Stimulated activated CD8-positive, alpha-beta memory T cell treated with anti-CD3 and anti-CD28 coated beads, Interleukin-4, amount 100 ng/mL, for 24 hours (primary cell): Measurements from ENCODE around the gene BAIAP2.
"Not testable (repeated sequence)": the region's sequence is repeated elsewhere in the genome, so short reads cannot be mapped to it uniquely, and the experiment has no call there.

ENCODE experiments used
- DNase-seq: peaks from one replicate; pipeline ENCODE4 v3.0.0-alpha.2; 2020; ENCODE audit warnings: low read depth

The BAIAP2 gene

DNA sequence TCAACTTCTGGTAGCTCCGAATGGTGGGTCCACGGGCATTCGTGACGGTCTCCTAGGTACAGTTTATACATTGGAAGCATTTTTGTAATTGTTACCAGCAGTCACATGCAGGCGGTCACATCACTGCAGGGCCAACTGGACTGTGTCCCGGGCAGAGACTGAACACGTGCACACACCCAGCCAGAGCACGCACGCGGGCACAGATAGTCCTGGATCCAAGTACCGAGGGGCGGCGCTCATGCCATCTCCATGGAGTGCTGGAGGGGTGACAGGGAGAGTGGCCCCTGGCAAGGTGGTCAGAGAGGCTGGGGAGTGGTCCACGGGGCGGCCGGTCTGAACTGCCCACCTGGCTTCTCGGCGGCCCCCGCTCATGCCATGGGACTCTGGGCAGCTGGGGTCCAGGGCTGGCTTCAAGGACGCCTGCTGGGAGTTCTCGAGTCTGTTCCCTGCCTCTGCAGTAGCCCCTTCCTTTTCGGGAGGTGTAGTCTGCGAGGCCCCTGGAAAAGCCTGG is 34.2 kb downstream of the BAIAP2 start:
- no peak for DNase-seq

DNA sequence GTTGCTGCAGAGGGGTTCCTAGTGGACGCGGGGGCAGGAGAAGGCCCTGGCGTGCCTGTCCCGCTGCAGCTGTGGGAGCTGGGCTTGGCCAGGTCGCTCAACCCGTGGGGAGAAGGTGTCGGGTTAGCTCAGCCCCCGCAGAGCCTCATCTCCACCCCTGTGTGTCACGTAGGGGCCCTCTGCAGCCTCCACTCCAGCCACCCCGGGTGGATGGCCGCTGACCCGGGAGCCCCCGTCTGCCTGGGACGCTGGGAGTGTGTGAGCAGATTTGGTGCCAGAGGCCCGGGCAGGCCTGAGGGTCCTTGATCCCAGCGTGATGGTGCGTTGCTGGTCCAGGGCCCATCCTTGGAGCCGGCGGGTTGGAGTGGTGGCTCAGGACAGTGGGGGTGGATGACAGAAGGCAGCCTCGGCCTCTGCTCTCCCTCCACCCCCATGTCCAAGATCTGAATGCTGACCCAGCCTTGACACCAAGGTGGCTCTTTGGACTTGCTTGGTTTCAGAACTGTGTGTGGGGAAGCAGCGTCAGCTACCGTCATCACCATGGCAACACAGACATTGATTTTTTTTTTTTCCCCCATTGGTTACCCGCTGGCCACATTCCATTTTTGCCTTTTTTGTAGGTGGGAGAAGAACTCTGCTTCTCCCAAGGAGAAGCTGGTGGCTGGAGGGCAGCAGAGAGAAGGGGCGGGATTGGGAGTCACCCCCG is 35.7 kb downstream of the BAIAP2 start:
- DNase-seq = no peak

DNA sequence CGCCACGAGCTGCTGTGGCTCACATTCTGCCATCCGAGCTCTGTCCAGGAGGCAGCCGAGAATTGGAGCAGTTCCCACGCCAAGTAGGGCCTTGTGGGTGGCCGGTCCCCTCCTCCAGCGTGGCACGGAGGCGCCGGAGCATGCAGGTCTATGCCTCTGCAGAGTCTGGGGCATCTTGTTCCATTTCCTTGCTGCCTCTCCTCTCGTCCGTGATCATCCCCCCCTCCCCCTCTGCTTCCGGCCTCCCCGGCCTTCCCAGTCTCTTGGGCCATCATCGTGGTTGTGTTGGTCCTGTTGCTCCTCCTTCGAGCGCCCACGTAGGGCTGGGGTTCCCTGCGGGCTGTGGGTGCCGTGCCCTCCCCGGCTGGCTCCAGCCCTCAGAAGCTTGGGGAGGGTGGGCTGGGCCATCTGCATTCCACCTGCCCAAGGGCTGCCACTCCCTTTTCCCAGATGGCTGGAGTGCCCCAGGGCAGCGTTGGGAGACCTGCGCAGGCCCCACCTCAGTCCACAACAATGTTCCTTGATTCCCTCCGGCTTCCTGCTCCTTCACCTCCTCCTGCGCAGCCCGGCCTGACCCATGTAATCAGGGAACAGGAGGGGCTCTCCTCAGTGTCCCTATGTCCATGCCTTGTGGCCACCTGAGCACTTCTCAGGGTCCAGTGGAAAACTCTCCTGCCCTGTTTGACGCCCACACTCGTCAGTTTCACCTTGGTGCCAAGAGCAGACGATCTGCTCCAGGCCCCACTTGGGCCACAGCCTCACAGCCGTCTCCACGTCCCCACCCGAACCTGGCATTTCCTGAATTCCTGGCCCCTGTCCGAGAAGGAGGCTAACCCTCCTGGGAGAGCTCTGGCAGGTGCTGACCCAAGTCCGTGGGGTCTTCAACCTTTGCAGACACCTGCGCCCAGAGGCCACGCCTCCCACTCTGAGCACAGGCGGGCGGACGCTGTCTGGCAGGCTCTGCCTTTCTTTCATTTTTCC is 37.1 kb downstream of the BAIAP2 start:
- DNase-seq = no peak

DNA sequence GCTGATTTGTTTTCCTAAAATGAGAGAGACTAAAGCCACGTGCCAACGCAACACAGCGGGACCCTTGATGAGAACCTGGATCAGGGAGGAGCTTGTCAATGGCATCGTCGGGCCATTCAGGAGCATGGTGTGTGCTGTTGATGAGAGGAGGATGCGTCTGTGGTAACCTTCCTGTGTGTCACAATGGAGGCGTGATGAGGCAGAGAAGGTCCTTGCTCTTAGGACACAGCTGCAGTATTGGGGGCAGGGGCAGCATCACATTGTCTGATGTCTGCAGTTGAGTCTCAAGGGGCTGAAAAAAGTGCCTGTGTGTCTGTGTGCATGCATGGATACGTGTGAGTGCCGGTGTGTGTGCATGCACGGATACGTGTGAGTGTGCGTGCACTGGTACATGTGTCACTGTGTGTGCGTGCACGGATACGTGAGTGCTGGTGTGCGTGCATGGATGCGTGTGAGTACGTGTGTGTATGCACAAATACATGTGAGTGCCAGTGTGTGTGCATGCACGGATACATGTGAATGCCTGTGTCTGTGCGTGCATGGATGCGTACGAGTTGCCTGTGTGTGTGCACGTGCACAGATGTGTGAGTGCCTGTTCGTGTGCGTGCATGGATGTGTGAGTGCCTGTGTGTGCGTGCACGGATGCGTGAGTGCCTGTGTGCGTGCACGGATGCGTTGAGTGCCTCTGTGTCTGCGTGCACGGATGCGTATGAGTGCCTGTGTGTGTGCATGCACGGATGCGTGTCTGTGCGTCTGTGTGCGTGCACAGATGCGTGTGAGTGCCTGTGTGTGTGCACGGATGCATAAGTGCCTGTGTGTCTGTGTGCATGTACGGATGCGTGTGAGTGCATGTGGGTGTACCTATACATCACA is 39.3 kb downstream of the BAIAP2 start:
- DNase-seq = no peak

DNA sequence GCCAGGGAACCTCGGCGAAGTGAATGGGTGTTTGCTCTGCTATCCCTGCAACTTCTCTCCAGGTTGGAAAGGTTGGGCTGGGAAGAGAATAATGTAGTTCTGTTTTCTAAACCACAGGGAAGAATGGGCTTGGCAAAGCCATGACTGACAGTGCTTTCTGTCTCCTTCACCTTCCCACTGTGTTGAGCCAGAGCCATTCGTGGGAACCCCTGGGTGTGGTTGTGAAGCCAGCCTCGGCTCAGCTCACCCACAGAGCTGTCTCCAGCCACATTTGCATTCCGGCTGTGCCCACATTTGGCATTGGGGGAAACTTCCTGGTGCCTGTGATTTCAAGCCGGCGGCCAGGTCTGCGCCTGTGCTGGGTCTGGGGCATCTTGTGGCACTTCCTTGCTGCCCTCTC is 39.9 kb downstream of the BAIAP2 start:
- no peak for DNase-seq

DNA sequence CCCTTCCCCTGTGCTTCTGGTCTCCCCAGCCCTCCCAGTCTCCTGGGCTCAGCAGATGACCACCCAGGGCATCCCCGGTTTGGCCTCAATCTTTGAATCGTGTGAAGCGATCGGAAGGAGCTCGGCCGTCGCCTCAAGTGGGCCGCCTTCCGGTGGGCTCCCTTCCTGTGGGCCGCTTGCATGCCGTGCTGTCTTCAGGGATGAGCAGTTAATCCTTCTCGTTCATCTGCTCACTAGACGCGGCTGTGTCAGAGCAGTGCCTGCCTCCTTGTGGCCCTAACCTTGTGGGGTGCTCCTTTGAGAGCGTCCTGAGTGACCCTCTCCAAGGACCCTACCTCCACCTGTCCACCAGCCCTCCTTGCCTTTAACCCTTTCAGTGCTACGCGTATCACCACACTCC is 40.4 kb downstream of the BAIAP2 start:
- DNase-seq = no peak

DNA sequence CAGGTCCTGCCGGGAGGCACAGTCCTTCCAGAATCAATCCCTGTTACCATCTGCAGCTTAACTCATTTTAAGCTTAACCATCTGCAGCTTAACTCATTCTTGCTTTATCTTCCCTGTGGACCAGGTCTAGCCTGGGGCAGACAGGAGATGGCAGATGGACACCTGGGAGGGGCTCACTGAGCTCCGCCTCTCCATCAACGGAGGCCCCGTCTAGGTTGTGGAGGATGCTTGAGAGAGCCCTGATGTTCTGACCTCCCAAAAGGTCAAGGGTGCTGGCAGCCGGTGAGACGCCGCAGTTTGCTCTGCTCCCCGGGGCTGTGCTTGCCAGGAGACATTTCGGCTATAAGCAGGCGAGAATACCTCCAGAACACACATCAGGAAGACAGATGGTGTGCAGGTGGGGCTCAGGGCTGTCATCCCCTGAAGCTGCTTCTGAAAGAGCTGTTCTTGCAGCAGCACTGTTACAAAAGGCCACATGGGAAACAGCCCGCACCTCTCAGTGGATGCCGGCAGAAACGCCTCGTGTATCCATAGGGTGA is 41.3 kb downstream of the BAIAP2 start:
- DNase-seq = no peak

DNA sequence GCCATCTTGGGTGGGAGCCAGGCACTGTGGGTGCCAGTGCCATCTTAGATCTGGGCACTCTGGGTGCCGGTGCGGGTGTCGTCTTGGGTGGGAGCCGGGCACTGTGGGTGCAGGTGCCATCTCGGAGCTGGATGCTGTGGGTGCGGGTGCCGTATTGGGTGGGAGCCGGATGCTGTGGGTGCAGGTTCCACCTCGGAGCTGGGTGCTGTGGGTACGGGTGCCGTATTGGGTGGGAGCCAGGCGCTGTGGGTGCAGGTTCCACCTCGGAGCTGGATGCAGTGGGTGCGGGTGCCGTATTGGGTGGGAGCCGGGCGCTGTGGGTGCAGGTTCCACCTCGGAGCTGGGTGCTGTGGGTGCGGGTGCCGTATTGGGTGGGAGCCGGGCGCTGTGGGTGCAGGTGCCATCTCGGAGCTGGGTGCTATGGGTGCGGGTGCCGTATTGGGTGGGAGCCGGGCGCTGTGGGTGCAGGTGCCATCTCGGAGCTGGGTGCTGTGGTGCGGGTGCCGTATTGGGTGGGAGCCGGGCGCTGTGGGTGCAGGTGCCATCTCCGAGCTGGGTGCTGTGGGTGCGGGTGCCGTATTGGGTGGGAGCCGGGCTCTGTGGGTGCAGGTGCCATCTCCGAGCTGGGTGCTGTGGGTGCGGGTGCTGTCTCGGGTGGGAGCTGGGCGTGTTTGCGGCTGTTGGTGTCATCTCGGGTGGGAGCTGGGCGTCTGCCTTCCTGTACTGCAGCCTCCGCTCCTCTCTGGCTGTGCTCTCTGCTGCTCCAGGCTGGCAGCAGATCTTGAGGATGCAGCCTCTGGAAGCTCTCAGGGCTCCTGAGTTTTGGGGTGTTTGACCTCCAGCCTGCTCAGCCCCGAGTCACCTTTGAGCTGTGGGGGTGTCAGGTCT is 43.3 kb downstream of the BAIAP2 start:
- DNase-seq = not testable (repeated sequence)

DNA sequence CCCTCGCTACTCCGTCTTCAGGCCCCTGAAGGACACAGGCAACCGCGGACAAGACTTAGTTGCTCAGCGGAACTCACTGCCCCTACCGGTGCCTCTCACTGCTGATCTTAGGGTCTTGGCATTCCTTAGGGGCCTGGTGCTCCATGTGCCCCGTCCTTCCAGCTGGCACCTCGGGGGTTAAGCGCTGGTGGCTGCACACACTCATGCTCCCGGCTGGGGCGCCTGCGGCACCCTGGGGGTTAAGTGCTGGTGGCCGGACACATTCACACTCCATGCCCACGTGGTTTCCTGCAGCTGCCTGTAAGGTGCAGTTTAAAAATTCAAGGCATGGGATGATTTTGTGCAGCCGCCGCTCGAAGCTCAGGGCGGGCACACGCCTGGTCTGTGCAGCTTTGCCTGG is 45.1 kb downstream of the BAIAP2 start:
- no peak for DNase-seq

DNA sequence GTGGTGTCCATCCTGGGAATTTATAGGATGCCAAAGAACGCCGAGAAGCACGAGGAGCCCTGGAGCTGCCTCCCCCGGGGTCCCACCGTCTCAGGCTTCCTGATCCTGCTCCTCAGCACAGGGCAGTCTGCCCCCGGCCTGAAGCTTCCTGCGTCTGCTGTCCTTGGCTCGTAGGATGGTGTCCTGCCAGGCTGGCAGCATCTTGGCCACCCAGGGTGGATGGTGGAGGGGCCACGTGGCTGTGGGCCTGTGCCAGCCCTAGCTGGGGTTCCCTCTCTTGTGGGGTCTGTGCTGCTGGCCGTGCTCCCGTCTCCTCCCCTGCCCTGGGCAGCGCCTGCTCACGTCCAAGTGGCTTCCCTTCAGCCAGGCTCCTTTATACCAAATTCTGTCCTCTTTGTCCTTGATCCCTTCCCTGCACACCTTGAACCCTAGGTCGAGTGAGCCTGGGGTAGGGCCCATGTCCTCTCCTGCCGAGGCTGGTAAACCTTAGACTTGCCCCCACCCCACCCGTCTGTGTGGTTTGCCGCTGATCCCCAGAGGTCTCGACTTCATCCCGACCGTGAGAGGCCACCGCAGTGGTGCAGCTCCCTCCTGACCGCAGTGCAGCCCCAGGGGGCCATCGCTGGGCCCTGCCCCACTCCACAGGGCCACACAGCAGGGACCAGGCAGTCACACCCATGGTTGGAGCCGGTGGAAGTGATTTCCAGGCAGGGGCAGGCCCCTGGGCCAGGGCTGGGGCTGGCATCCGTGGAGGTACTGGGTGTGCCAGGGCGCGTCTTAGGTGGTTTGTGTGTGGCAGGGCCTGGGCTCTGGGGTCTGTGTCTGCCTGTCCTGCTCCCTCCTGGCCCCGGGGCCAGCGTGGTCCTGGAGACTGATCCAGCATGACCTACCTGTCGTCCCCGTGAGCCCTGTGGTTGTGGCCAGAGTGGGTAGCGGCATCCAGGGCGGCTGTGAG is 46.5 kb downstream of the BAIAP2 start:
- no peak for DNase-seq

DNA sequence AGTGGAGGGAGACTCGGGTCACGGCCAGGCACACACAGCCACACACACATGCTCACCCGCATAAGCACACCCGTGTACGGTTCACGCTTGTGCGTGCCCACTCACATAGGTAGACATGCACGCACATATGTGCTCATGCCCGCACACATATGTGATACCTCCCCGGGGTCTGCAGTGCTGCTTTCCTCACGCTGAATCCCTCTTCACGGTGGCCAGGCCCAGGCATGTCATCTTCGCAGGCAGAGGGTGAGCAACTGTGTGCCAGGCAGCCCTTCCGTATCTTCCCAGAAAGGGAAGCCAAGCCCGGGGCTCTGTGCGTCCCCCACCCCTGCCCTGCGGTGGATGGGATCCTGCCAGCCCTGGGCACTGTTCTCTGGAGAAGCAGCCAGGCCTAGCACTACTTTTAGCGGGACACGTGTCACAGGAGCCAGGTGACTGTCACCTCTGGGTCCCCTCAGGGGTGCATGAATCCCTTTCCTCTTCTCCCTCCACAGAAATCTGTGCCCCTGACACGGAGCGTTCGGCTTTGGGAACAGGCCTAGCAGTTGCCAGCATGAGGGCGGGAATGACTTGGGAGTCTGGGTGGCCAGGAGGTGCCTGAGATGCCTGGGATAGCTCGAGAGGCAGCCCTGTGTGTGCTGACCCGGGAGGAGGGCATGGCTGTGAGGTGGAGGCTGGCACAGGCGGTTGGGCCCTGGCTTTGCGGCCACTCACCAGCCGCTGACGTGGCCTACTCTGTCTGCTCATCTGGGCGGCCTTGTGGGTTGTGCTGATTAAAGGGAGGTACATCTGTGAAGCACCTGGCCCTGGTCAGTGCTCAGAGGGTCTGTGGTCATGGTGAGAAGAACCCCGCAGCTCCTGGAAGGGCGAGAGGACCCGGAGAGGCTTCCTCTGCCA is 47.5 kb downstream of the BAIAP2 start:
- DNase-seq = no peak

DNA sequence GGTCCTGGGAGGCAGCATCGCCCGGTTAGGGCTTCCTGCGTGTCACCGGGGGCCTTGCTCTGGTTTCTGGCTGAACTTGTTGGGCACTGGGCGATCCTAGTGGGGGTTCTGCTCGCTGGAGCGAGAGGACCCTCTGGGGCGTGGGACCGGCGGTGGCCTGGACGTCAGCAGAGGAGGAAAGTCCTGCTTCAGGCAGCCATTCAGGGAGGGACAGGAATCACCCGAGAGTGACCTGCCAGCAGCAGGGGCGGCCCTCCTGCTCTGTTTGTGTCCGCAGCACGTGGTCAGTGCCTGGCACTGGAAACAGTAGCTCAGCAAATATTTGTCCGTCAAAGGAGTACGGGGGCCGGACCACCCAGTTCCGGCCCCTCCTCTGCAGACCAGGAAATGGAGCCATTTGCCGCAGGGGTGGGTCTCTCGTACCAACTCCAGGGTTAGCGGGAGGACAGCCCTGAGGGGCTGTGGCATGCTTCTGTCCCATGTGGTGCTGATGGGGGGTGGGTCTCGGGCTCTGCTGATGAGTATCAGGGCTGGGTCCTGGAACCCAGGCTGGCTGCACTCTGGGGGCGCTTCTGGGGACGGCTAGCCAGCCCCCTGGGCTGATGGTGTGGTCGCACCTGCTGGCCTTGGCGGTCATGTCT is 48.3 kb downstream of the BAIAP2 start:
- no peak for DNase-seq

DNA sequence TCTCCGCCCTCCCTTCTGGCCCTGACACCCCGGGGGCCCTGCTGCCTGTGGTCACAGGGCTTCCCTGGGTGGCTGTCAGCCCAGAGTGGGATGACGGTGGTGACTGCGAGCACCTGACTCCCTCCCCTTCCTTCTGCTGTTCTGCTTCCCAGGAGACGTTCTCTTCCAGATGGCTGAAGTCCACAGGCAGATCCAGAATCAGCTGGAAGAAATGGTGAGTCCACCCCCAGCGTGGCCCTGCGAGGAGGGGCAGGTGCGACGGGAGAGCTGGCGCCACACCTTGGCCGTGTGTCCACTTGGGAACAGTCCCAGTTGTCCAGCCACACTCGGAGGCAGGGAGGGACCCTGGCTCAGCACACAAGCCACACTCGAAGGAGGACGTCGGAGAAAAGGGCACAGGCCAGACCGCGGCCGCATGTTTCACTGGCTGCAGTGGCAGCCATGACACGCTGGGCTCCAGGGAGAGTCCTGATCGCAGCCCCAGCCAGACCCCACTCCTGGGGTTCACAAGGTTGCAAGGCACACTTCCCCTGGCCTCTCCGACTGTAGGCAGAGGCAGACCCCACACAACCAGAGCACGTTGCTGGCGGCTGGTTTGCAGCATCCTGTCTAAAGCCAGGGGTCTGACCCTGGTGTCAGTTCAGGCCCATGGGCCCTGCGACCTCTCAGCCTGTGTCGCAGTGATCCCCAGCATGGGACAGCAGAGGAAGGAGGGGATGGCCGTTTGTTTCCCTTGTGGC is 49.9 kb downstream of the BAIAP2 start:
- DNase-seq = no peak

DNA sequence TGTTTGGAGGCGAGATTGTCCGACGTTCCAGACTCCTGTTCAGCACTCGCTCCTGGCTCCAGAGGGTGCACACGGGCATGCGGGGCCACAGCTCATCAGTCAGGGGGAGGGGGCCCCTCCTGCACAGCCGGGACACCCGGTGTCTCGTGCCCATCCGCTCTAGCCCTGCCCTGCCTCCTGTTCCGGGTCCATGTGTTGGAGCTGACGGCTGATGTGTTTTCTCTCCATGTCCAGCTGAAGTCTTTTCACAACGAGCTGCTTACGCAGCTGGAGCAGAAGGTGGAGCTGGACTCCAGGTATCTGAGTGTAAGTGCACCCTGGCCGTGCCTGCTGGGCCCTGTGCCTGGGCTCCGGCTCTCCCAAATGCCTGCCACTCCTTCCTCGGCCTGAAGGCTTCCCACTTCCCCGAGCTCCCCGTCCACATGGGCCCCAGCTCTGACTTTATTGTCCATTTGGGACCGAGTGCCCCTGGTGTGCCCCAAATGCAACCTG is 50.5 kb downstream of the BAIAP2 start:
- DNase-seq = no peak

DNA sequence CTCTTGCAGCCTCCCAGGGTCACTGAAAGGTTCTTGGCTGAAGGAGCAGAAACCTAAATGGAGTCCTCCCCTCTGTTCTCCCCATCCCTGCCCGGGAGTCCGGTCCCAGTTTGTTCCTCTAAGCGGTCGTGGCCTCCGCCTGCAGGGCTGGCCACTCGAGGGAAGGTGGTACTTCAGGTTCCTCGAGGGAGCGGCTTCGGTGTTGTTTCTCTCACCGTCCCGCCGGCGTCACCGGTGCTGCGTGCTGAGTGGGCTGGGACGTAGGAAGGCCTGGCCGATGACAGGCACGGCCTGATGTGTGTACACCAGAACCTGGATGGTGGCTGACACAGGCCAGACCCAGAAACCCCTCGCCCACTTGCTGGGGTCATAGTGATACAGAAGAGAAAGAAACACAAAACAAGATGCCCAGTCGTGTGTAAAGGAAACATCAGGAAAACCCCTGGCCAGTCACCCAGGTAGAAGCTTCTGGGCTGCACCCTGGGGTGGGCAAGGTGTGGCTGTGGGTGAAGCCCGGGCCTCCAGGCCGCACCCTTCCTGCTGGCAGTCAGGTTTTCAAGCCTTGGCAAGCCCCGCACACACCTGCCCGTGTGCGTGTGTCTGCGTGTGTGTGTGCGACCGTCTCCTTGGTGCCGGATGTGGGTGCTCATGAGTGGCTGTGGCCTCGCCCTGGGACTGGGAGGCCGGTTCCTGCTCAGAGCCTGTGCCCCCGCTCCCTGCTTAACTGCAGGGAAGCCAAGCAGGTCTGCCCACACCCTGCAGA is 52.0 kb downstream of the BAIAP2 start:
- no peak for DNase-seq

DNA sequence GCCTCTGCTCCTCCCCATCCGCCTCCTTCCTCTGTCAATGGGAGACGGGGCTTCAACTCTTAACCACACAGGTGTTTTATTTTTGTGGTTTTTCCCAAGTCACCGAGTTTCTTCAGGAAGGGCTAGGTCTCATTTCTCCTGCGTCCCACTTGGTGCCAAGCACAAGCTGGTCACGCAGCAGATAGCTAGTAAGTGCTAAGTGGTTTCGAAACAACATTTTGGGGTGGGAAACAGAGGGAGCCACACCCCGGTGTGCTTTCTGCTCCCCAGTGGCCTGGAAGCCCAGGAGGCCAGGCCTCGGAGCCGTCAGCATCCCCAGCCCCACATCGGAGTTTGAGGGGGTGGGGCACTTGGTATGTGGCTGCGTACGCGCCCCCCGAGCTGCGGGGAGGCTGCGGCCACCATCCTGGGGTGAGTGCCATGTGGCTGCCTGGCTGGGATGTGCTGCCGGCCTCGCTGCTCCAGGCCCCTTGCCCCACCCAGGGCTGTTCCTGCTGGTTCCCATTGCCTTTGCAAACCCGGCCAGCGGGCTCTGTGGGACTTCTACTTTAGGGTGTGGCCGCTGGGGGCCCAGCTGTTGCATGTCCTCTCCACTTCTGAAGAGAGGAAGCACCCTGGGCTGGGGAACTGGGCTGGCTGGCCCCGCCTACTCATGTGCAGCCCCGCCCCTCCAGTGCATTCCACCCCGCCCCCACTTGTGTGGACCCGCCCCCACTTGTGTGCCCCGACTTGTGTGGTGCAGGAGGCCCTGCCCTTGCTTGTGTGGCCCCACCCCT is 55.6 kb downstream of the BAIAP2 start:
- DNase-seq = no peak
